Thyroid gland (tissue), 4 donors: ENCODE measurements around the gene RNF149. TPM values are rescaled to one million over a fixed set of nuclear protein-coding genes. Genes with fewer than 3 reads are reported as not detected.

ENCODE experiments used
- DNase-seq, 2 donors: peaks; one replicate each; pipeline ENCODE4 v3.0.0-alpha.2; 2019
- H3K27ac ChIP-seq, 3 donors: fragments of 200-600 bp; sonication (generic); 1 replicate in 2 of 3; 2 replicates in 1 of 3; pipeline ENCODE4 v1.5.1; 2016 to 2019; ENCODE audit warnings: mild to moderate bottlenecking in 1 of 3, moderate library complexity in 1 of 3
- H3K27me3 ChIP-seq: fragments of 200-600 bp; sonication (generic); one replicate; pipeline ENCODE4 v1.5.1; 2019
- H3K36me3 ChIP-seq, 2 donors: fragments of 200-600 bp; sonication (generic); one replicate each; pipeline ENCODE4 v1.5.1; 2016 to 2019
- H3K4me1 ChIP-seq, 2 donors: fragments of 200-600 bp; sonication (generic); one replicate each; pipeline ENCODE4 v1.5.1; 2017 to 2019
- H3K4me3 ChIP-seq, 3 donors: fragments of 200-600 bp; sonication (generic); replicated peaks in 1 of 3; 1 replicate in 2 of 3; 2 replicates in 1 of 3; pipeline ENCODE4 v1.5.1; 2016; ENCODE audit warnings: mild to moderate bottlenecking in 1 of 3
- H3K9me3 ChIP-seq: fragments of 200-600 bp; sonication (generic); one replicate; pipeline ENCODE4 v1.5.1; 2017
- CTCF ChIP-seq, 6 experiments: fragments of 200-600 bp in 3 of 6; fragments of 450-650 bp in 3 of 6; sonication (generic) in 3 of 6; IDR thresholded peaks; one replicate each; pipeline ENCODE4 v1.5.1; 2016 to 2019; ENCODE audit warnings: antibody characterized with exemption in 6 of 6, mild to moderate bottlenecking in 2 of 6, inconsistent platforms in 1 of 6, moderate library complexity in 1 of 6
- POLR2A ChIP-seq, 2 donors: fragments of 450-650 bp; IDR thresholded peaks; one replicate each; pipeline ENCODE4 v1.6.1; 2017; ENCODE audit warnings: antibody characterized with exemption in 2 of 2, mild to moderate bottlenecking in 2 of 2, moderate library complexity in 1 of 2
- WGBS, 2 donors: methylation state at CpG; one replicate each; pipeline ENCODE4 v1.1.5; 2017; 5-methylcytosine and 5-hydroxymethylcytosine counted together
- intact Hi-C: fragments of 100-400 bp; cut with DNase I; formaldehyde crosslinking; loops from one replicate; pipeline ENCODE4 v1.15.1; 2023
- microRNA-seq: library from miRNA; unstranded; fragments of <30 nt; microRNA quantifications from one replicate; pipeline ENCODE4, GENCODE V29; 2016
- small RNA-seq: library from RNA; depleted of rRNA; stranded (forward); fragments of <200 nt; gene quantifications from one replicate; pipeline ENCODE3, GENCODE V24; 2016
- total RNA-seq, 4 donors: library from RNA; depleted of rRNA; stranded (reverse); fragments of >200 nt; gene quantifications; one replicate each; pipeline ENCODE4 v1.2.3, GENCODE V29; 2016

The RNF149 gene
- total RNA-seq, 4 donors from 2014 or later: 49.5 to 95.6 (median 68.5) TPM

GRCh38 chr2:101231937-101232730 is 76.4 kb downstream of the RNF149 start:
- DNase-seq: no peak
- no peak overlapping the region for H3K4me3 ChIP-seq
- H3K36me3 ChIP-seq: no peaks in the 10 kb centered on the region
- no peaks in the 10 kb centered on the region for H3K9me3 ChIP-seq
- intact Hi-C loops: no loop called here
- H3K27ac ChIP-seq: peak overlapping the region in 1 of 3 donors; percentile 41
- TF ChIP-seq CTCF (IDR thresholded peaks at IDR 0.05) (no peak), POLR2A (IDR thresholded peaks at IDR 0.05) (no peak)
- H3K27me3 ChIP-seq: no peaks in the 10 kb centered on the region
- peaks cover 11 to 14% of the 10 kb centered on the region in 2 donors for H3K4me1 ChIP-seq
- 93 to 94% methylated on average over 6 of the region's 6 CpGs for WGBS, 2 donors

- Histone ChIP-seq H3K4me1 (peaks cover 11 to 14% of the 10 kb centered on the region in 2 donors), H3K27ac (peak overlapping the region; percentile 8 to 65 (median 41)), H3K4me3 (no peak overlapping the region), H3K27me3 (no peaks in the 10 kb centered on the region), H3K36me3 (no peaks in the 10 kb centered on the region), H3K9me3 (no peaks in the 10 kb centered on the region)
- DNase-seq: peak in 1 of 2 donors; percentile 13
- intact Hi-C loops: no loop called here
- 36 to 49% methylated on average over 1 of the region's 1 CpG for WGBS, 2 donors
- no peak for TF ChIP-seq POLR2A (IDR thresholded peaks at IDR 0.05)
- no peak for TF ChIP-seq CTCF (IDR thresholded peaks at IDR 0.05)
These were observed 77.3 kb downstream of the RNF149 start for GRCh38 chr2:101231240-101231639.

GRCh38 chr2:101230541-101231001 is 77.9 kb downstream of the RNF149 start:
- Histone ChIP-seq H3K4me1 (peaks cover 11 to 14% of the 10 kb centered on the region in 2 donors), H3K4me3 (no peak overlapping the region), H3K36me3 (no peaks in the 10 kb centered on the region), H3K27me3 (no peaks in the 10 kb centered on the region), H3K9me3 (no peaks in the 10 kb centered on the region), H3K27ac (peak overlapping the region; percentile 15 to 65 (median 41))
- intact Hi-C loops: no loop called here
- DNase-seq: peak in 1 of 2 donors; percentile 23
- TF ChIP-seq POLR2A (IDR thresholded peaks at IDR 0.05): no peak
- 42 to 61% methylated on average over 2 of the region's 2 CpGs for WGBS, 2 donors

Small RNAs within 50 kb of the gene (microRNA-seq; reads per million reads assigned to microRNA genes)
- 1.1 reads per million for gene MIR5696

Small RNAs within 50 kb of the gene (small RNA-seq; reads per million reads assigned to genes)
- not detected for gene MIR5696
- 1,578 reads per million, percentile 99 among the genes with 10 or more reads in this experiment for gene SNORD89

Other genes starting within 250 kb of the RNF149 start
- gene TBC1D8, start 157.3 kb downstream of the RNF149 start, total RNA-seq: 10 to 100 TPM; 16.4 to 36.8 (median 27.1) TPM
- gene CNOT11, start 55.8 kb downstream of the RNF149 start, total RNA-seq: 10 to 100 TPM; 27.5 to 41.6 (median 37.4) TPM
- not detected for gene CREG2, start 78.8 kb upstream of the RNF149 start, total RNA-seq
- 1 to 10 TPM in 1 of 4 donors, not detected in 3; 1.9 TPM for gene RFX8, start 166.4 kb upstream of the RNF149 start, total RNA-seq